K562 (cell line): Measurements from ENCODE around the gene GNB5. TPM values are rescaled to one million over a fixed set of nuclear protein-coding genes. Genes with fewer than 3 reads are reported as not detected.

ENCODE experiments used
- EGR1 ChIP-seq: fragments of 450-650 bp; conservative IDR thresholded peaks from 2 replicates; pipeline ENCODE4 v1.6.1; 2017; ENCODE audit warnings: mild to moderate bottlenecking
- GABPA ChIP-seq: fragments of 200-800 bp; sonication (Bioruptor generic); conservative IDR thresholded peaks from 2 replicates; pipeline ENCODE4 v1.6.1; 2016; ENCODE audit warnings: low read depth, missing genetic modification characterization, missing compliant biosample characterization
- IFI16 ChIP-seq: fragments of 250-450 bp; sonication (Bioruptor Pico); IDR thresholded peaks from 2 replicates; pipeline ENCODE4 v2.1.2; 2022; ENCODE audit warnings: mild to moderate bottlenecking, inconsistent platforms
- NR3C1 ChIP-seq: sonication (generic); formaldehyde crosslinking; IDR thresholded peaks from 2 replicates; pipeline ENCODE4 v1.8.1; 2022; ENCODE audit warnings: missing genetic modification reagents
- POU5F1 ChIP-seq: fragments of 150-350 bp; IDR thresholded peaks from 2 replicates; pipeline ENCODE4 v1.6.1; 2014; ENCODE audit warnings: borderline replicate concordance, low read length, low read depth, mild to moderate bottlenecking; ENCODE audit not compliant: partially characterized antibody
- PRDM10 ChIP-seq: fragments of 450-650 bp; IDR thresholded peaks from 2 replicates; pipeline ENCODE4 v1.6.1; 2018; ENCODE audit not compliant: partially characterized antibody
- SMARCA4 ChIP-seq: fragments of 450-650 bp; IDR thresholded peaks from 2 replicates; pipeline ENCODE4 v1.6.1; 2016
- SUPT5H ChIP-seq: fragments of 450-650 bp; IDR thresholded peaks from 2 replicates; pipeline ENCODE4 v1.6.1; 2016
- ZBTB8A ChIP-seq: fragments of 450-650 bp; IDR thresholded peaks from 2 replicates; pipeline ENCODE4 v1.6.1; 2018; ENCODE audit warnings: mild to moderate bottlenecking, moderate library complexity; ENCODE audit not compliant: partially characterized antibody
- ZC3H4 ChIP-seq: sonication (generic); formaldehyde crosslinking; IDR thresholded peaks from 2 replicates; pipeline ENCODE4 v1.9.0; 2021; ENCODE audit warnings: missing genetic modification reagents, borderline replicate concordance
- polyA plus RNA-seq, 8 experiments: library from polyadenylated mRNA; depleted of rRNA in 4 of 8; stranded (reverse) in 5 of 8; unstranded in 3 of 8; fragments of >200 nt; fragmentation: Nextera tagmentation in 2 of 8; fragmentation: Illumina TruSeq in 1 of 8; extraction: Ambion mirVana in 2 of 8; extraction: Trizol in 1 of 8; gene quantifications; 2 replicates each; pipeline versions ENCODE4 v1.2.1 to v1.2.3, GENCODE V29; 2011 to 2014; ENCODE audit warnings: inconsistent platforms in 1 of 8, missing spikeins in 1 of 8
- total RNA-seq, 7 experiments: library from RNA; depleted of rRNA in 6 of 7; stranded (reverse); fragments of >200 nt in 6 of 7; fragmentation: Illumina TruSeq in 2 of 7; extraction: Trizol in 2 of 7; gene quantifications; 2 replicates each; pipeline versions ENCODE4 v1.2.1 to v1.2.3, GENCODE V29; 2011 to 2021; ENCODE audit warnings: low replicate concordance in 1 of 7
- TF ChIP-seq, protein P1 (sequence below), 3 experiments: fragments of 200-800 bp in 1 of 3; sonication (Bioruptor generic) in 1 of 3; sonication (generic) in 1 of 3; formaldehyde crosslinking in 1 of 3; IDR thresholded peaks; 2 replicates each; pipeline versions ENCODE4 v1.6.1 to v1.8.0; 2016 to 2022; ENCODE audit warnings: mild to moderate bottlenecking in 2 of 3, missing compliant biosample characterization in 2 of 3, missing genetic modification characterization in 2 of 3, missing genetic modification reagents in 1 of 3

The GNB5 gene
- total and polyA plus RNA-seq, 9 of the 15 experiments (the other 6 are each of a cell fraction or from before 2014, with no cell fraction given), result 0.11 to 2.1 (median 0.77) TPM

DNA sequence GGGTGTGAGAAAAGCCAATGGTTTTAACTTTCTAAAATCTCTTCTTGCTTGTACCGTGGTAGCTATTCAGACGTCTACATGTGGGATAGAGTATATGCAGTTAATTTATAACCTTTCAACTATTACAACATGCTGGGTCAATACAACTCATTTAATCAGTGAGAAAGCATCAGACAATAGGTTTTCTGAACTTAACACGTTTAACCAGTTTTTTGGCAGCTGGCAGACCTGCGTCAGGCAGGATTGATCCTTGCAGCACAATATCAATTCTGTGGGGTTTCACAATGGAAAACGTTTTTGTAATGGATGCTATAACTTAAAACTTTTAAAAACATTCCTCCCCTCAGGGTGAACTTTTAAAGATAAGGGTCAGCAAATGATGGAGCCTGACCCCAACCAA is 6.5 kb downstream of the GNB5 start (continued):
- TF ChIP-seq ZC3H4 (no peak), EGR1 (no peak), SUPT5H (no peak), NR3C1 (no peak), ZBTB8A (no peak), POU5F1 (no peak), IFI16 (CRISPR knock-in tag) (no peak), PRDM10 (no peak), SMARCA4 (no peak), GABPA (tag) (no peak)
- TF ChIP-seq, protein P1, sequence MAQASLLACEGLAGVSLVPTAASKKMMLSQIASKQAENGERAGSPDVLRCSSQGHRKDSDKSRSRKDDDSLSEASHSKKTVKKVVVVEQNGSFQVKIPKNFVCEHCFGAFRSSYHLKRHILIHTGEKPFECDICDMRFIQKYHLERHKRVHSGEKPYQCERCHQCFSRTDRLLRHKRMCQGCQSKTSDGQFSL (CRISPR knock-in tag; IDR thresholded peaks at IDR 0.05), result no peak
- TF ChIP-seq, protein P1 (tag; IDR thresholded peaks at IDR 0.05), result no peak
